ENCODE measurements around the gene AQP2.

AQP2 gene

DNA sequence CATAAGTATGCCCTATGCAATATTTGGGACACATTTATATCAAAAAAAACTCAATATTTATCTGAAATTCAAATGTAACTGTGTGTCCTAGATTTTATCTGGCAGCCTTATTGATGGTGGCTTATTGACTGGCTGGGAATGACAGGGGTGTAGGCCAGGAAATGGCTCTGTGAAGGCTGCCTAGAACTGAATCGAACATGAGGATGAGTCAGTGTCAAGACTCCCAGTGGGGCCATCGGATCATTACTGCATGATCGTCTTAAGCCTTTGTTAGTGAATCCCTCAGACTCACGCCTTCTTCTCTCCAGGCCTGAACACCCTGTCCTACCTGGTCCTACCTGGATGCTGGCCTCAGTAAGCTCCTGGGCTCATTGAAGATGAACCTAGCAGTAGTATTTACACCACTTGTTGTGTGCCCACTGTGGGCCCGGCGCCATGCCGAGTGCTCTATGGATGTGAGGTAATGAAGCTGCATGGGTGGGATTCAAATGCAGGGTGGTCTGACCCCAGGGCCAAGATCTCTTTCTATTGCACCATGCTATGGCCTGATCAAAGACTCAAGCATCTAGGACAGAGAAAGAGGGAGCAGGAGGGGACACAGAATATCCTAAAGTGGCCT, 25.8 kb upstream of the AQP2 start:
- Histone ChIP-seq H3K4me3 (ENCODE audit: low read length, poor library complexity, severe bottlenecking) (no peak overlapping the region), H3K4me2 (ENCODE audit: low read depth, low read length, poor library complexity, severe bottlenecking) (no peak overlapping the region), H4K20me1 (ENCODE audit: insufficient read depth, low read length, poor library complexity, severe bottlenecking) (no peaks in the 10 kb centered on the region), H3K36me3 (ENCODE audit: insufficient read depth, low read length) (no peaks in the 10 kb centered on the region), H3K9me3 (ENCODE audit: insufficient read depth, low read depth, low read length) (no peaks in the 10 kb centered on the region), H3K79me2 (ENCODE audit: insufficient read depth, low read length) (no peaks in the 10 kb centered on the region), H3K9me2 (replicated peaks; ENCODE audit: low read depth, low read length) (no peaks in the 10 kb centered on the region), H3K9ac (ENCODE audit: low read depth, low read length, poor library complexity, severe bottlenecking) (no peak overlapping the region), H3K27me3 (ENCODE audit: insufficient read depth, low read length, poor library complexity, severe bottlenecking) (no peaks in the 10 kb centered on the region), H2AFZ (ENCODE audit: low read length) (no peak overlapping the region), H3F3A (ENCODE audit: low read depth) (no peaks in the 10 kb centered on the region), H3K4me1 (ENCODE audit: insufficient read depth, low read length, poor library complexity, severe bottlenecking) (no peaks in the 10 kb centered on the region)
- TF ChIP-seq, protein P1, sequence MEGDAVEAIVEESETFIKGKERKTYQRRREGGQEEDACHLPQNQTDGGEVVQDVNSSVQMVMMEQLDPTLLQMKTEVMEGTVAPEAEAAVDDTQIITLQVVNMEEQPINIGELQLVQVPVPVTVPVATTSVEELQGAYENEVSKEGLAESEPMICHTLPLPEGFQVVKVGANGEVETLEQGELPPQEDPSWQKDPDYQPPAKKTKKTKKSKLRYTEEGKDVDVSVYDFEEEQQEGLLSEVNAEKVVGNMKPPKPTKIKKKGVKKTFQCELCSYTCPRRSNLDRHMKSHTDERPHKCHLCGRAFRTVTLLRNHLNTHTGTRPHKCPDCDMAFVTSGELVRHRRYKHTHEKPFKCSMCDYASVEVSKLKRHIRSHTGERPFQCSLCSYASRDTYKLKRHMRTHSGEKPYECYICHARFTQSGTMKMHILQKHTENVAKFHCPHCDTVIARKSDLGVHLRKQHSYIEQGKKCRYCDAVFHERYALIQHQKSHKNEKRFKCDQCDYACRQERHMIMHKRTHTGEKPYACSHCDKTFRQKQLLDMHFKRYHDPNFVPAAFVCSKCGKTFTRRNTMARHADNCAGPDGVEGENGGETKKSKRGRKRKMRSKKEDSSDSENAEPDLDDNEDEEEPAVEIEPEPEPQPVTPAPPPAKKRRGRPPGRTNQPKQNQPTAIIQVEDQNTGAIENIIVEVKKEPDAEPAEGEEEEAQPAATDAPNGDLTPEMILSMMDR (conservative IDR thresholded peaks at IDR 0.05; ENCODE audit: low read length) = no peak
- TF ChIP-seq EZH2phosphoT487 (IDR thresholded peaks at IDR 0.05; ENCODE audit: borderline replicate concordance) = no peak

DNA sequence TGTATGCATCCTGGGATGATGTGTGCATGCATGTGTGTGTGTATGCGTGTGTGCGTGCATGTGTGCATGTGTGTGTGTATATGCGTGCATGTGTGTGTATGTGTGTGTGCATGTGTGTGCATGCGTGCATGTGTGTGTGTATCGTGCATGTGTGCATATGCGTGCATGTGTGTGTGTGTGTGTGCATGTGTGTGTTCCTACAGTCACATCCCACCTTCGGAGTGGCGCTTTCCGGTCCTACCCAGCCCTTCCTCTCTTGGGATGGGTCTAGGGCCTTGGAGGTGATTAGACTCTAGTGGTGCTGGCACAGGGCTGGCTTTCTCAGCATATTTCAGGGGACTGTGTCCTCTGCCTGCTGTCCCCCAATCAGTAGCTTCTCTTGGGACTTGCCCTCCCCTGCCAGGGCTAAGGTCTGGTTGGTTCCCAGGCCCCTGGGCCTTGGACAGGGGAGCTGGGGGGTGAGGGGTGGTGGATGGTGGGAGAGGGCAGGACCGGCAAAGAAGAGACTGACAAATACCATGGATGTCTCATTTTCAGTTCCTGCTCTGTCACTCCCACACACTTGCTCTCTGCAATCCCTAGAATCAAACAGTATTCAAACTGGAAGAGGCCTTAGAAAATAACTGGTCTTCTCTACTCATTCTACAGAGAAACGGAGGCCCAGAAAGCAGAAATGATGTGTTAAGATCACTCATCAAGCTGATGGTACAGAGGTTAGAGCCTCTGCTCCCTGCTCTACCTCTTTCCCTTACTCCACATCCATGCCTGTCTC, 24.9 kb upstream of the AQP2 start:
- Histone ChIP-seq H3K79me2 (ENCODE audit: insufficient read depth, low read length) (no peaks in the 10 kb centered on the region), H3K27me3 (ENCODE audit: insufficient read depth, low read length, poor library complexity, severe bottlenecking) (no peaks in the 10 kb centered on the region), H3K9me3 (ENCODE audit: insufficient read depth, low read depth, low read length) (no peaks in the 10 kb centered on the region), H3K4me1 (ENCODE audit: insufficient read depth, low read length, poor library complexity, severe bottlenecking) (no peaks in the 10 kb centered on the region), H3K4me2 (ENCODE audit: low read depth, low read length, poor library complexity, severe bottlenecking) (no peak overlapping the region), H3K9me2 (replicated peaks; ENCODE audit: low read depth, low read length) (no peaks in the 10 kb centered on the region), H2AFZ (ENCODE audit: low read length) (no peak overlapping the region), H4K20me1 (ENCODE audit: insufficient read depth, low read length, poor library complexity, severe bottlenecking) (no peaks in the 10 kb centered on the region), H3K9ac (ENCODE audit: low read depth, low read length, poor library complexity, severe bottlenecking) (no peak overlapping the region), H3K4me3 (ENCODE audit: low read length, poor library complexity, severe bottlenecking) (no peak overlapping the region), H3F3A (ENCODE audit: low read depth) (no peaks in the 10 kb centered on the region), H3K36me3 (ENCODE audit: insufficient read depth, low read length) (no peaks in the 10 kb centered on the region)
- TF ChIP-seq, protein P1 (conservative IDR thresholded peaks at IDR 0.05; ENCODE audit: low read length) = no peak
- TF ChIP-seq EZH2phosphoT487 (IDR thresholded peaks at IDR 0.05; ENCODE audit: borderline replicate concordance) = no peak

DNA sequence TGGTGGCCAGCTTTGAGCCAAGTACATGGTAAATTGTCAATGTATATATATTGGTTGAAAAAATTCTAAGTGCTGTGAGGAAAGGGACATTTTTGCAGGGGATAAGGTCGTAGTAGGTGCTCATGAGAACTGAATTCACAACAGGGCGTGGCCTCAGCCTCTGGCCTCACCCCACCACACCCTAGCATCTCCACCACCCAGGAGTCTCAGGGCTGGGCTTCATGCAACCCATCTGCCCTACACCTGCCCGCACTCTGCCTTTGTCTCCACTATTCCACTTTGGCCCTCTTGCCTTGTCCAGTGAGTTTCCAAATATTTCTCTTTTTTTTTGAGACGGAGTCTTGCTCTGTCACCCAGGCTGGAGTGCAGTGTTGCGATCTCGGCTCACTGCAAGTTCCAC, 22.1 kb upstream of the AQP2 start:
- Histone ChIP-seq H3K9me2 (replicated peaks; ENCODE audit: low read depth, low read length) (no peaks in the 10 kb centered on the region), H3K27me3 (ENCODE audit: insufficient read depth, low read length, poor library complexity, severe bottlenecking) (no peaks in the 10 kb centered on the region), H3K4me3 (ENCODE audit: low read length, poor library complexity, severe bottlenecking) (no peak overlapping the region), H3K4me2 (ENCODE audit: low read depth, low read length, poor library complexity, severe bottlenecking) (no peak overlapping the region), H3K4me1 (ENCODE audit: insufficient read depth, low read length, poor library complexity, severe bottlenecking) (no peaks in the 10 kb centered on the region), H3K9me3 (ENCODE audit: insufficient read depth, low read depth, low read length) (no peaks in the 10 kb centered on the region), H3F3A (ENCODE audit: low read depth) (no peaks in the 10 kb centered on the region), H2AFZ (ENCODE audit: low read length) (no peak overlapping the region), H3K9ac (ENCODE audit: low read depth, low read length, poor library complexity, severe bottlenecking) (no peak overlapping the region), H3K79me2 (ENCODE audit: insufficient read depth, low read length) (no peaks in the 10 kb centered on the region), H3K36me3 (ENCODE audit: insufficient read depth, low read length) (no peaks in the 10 kb centered on the region), H4K20me1 (ENCODE audit: insufficient read depth, low read length, poor library complexity, severe bottlenecking) (no peaks in the 10 kb centered on the region)
- no peak for TF ChIP-seq EZH2phosphoT487 (IDR thresholded peaks at IDR 0.05; ENCODE audit: borderline replicate concordance)
- TF ChIP-seq, protein P1 (conservative IDR thresholded peaks at IDR 0.05; ENCODE audit: low read length) = no peak
